Measurements from ENCODE around the gene YTHDC1. TPM values are rescaled to one million over a fixed set of nuclear protein-coding genes. Genes with fewer than 3 reads are reported as not detected.

Gene YTHDC1
- total RNA-seq, 1 donor from 2014 or later: 94.3 TPM

DNA sequence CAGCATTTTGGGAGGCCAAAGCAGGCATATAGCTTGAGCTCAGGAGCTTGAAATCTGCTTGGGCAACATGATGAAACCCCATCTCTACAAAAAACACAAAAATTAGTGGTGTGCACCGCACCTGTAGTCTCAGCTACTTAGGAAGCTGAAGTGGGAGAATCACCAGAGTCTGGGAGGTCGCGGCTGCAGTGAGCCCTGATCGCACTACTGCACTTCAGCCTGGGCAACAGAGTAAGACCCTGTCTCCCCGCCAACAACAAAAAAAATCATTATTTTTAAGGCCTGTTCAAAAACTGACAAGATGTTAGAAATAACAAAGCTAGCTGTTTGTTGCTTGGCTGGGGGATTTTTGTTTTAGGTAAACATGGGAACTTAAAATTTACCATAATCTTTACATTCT lies 5.1 kb downstream of the YTHDC1 start:
- intact Hi-C loops (cut with DNase I): no loop called here
- H3K4me3 ChIP-seq: no peak overlapping the region
- no peak for ATAC-seq
- H3K36me3 ChIP-seq: no peaks in the 10 kb centered on the region
- peaks cover 81% of the 10 kb centered on the region for H3K4me1 ChIP-seq
- H3K27ac ChIP-seq: no peak overlapping the region
- no peaks in the 10 kb centered on the region for H3K27me3 ChIP-seq
- DNase-seq: no peak
- TF ChIP-seq CTCF (IDR thresholded peaks at IDR 0.05): no peak
- no peaks in the 10 kb centered on the region for H3K9me3 ChIP-seq

GRCh38 chr4:68344049-68344448 lies 5.8 kb downstream of the YTHDC1 start:
- intact Hi-C loops (cut with DNase I): no loop called here
- Histone ChIP-seq H3K4me3 (no peak overlapping the region), H3K36me3 (no peaks in the 10 kb centered on the region), H3K9me3 (no peaks in the 10 kb centered on the region), H3K27me3 (no peaks in the 10 kb centered on the region), H3K4me1 (peaks cover 88% of the 10 kb centered on the region), H3K27ac (no peak overlapping the region)
- ATAC-seq: no peak
- DNase-seq: no peak
- TF ChIP-seq CTCF (IDR thresholded peaks at IDR 0.05): no peak

DNA sequence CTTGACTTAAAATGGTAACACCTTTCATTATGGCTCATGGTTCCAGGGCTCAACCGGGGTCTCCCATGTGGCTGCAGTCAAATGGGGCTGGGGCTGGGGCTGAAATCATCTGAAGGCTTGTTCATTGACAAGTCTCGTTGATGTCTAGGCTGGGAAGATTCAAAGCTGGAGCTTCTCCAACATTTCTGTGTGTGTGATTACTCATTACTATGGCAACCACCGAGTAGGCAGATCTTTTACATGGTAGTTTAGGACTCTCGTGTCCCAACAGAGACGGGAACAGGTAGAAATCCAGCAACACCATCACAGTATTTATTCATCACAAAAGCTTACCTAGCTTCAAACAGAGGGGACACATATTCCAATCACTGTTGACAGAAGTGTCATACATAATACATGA lies 7.8 kb downstream of the YTHDC1 start:
- Histone ChIP-seq H3K4me3 (no peak overlapping the region), H3K9me3 (no peaks in the 10 kb centered on the region), H3K27me3 (no peaks in the 10 kb centered on the region), H3K36me3 (peaks cover 10% of the 10 kb centered on the region), H3K4me1 (peaks cover 89% of the 10 kb centered on the region), H3K27ac (no peak overlapping the region)
- ATAC-seq (peak; percentile 32), DNase-seq (no peak)
- intact Hi-C loops (cut with DNase I): no loop called here
- TF ChIP-seq CTCF (IDR thresholded peaks at IDR 0.05): no peak

DNA sequence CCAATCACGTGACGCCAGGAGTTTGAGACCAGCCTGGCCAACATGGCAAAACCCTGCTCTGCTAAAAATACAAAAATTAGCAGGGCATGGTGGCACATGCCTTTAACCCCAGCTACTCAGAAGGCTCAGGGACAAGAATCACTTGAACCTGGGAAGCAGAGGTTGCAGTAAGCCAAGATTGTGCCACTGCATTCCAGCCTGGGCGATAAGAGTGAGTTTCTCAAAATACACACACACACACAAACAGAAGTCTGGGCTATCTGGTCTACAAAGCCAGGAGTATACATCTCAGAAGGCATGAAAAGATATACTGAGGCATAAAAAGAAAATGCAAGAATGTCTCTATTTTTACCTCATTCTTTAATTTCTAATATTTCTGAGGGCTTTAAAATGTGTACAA lies 11.3 kb downstream of the YTHDC1 start:
- H3K4me3 ChIP-seq: no peak overlapping the region
- H3K27me3 ChIP-seq: no peaks in the 10 kb centered on the region
- DNase-seq (no peak), ATAC-seq (peak; percentile 80)
- H3K27ac ChIP-seq: no peak overlapping the region
- H3K4me1 ChIP-seq: peaks cover 56% of the 10 kb centered on the region
- H3K9me3 ChIP-seq: no peaks in the 10 kb centered on the region
- no peak for TF ChIP-seq CTCF (IDR thresholded peaks at IDR 0.05)
- intact Hi-C loops (cut with DNase I): no loop called here
- peaks cover 38% of the 10 kb centered on the region for H3K36me3 ChIP-seq

- no peak overlapping the region for H3K4me3 ChIP-seq
- ATAC-seq (no peak), DNase-seq (no peak)
These were observed 12.4 kb downstream of the YTHDC1 start for GRCh38 chr4:68337522-68337921.

More at GRCh38 chr4:68337522-68337921, 12.4 kb downstream of the YTHDC1 start:
- Histone ChIP-seq H3K4me1 (peaks cover 45% of the 10 kb centered on the region), H3K9me3 (no peaks in the 10 kb centered on the region), H3K27me3 (no peaks in the 10 kb centered on the region), H3K27ac (no peak overlapping the region), H3K36me3 (peaks cover 49% of the 10 kb centered on the region)
- no peak for TF ChIP-seq CTCF (IDR thresholded peaks at IDR 0.05)
- intact Hi-C loops (cut with DNase I): no loop called here
